ENCODE results near the gene HMGCL.

GRCh38 chr1:23825762-23826522 is 713 bp upstream of the HMGCL start:
- no peak for TF ChIP-seq TAF1 (IDR thresholded peaks at IDR 0.05; ENCODE audit: borderline replicate concordance, low read depth, low read length)
- TF ChIP-seq POLR2A (IDR thresholded peaks at IDR 0.05; ENCODE audit: low read depth, low read length) = no peak

Data from GM12892 (cell line).